Measurements from ENCODE around the gene KDM6A.

GRCh38 chrX:45036161-45036560, 163.2 kb downstream of the KDM6A start:
- TF ChIP-seq CTCF (IDR thresholded peaks at IDR 0.05; ENCODE audit: poor library complexity, severe bottlenecking) (no peak), EP300 (conservative IDR thresholded peaks at IDR 0.05; ENCODE audit: poor library complexity, severe bottlenecking) (no peak), SMC3 (conservative IDR thresholded peaks at IDR 0.05; ENCODE audit: poor library complexity) (no peak), REST (IDR thresholded peaks at IDR 0.05; ENCODE audit: borderline replicate concordance) (no peak)

All from neural cell (in vitro differentiated cells).